Mammary epithelial cell (primary cell): ENCODE measurements around the gene SP1.

Experiments used
- CTCF ChIP-seq, 2 donors: IDR thresholded peaks in 1 of 2; conservative IDR thresholded peaks in 1 of 2; 2 replicates each; pipeline ENCODE4 v1.5.1; 2011 to 2012; ENCODE audit warnings: inconsistent platforms in 2 of 2, low read length in 2 of 2, mild to moderate bottlenecking in 2 of 2, control low read depth in 1 of 2, low read depth in 1 of 2; ENCODE audit not compliant: insufficient read depth in 1 of 2; ENCODE audit errors: extremely low read depth in 1 of 2
- EZH2 ChIP-seq: IDR thresholded peaks from 2 replicates; pipeline ENCODE4 v1.6.1; 2012; ENCODE audit warnings: low read length, inconsistent platforms, borderline replicate concordance

GRCh38 chr12:53378724-53379388, 1.1 kb upstream of the SP1 start:
- TF ChIP-seq EZH2 = no peak
- TF ChIP-seq CTCF (conservative IDR thresholded peaks at IDR 0.05 in 1 of 2, IDR thresholded peaks at IDR 0.05 in 1 of 2; ENCODE audit: extremely low read depth in 1 of 2, insufficient read depth in 1 of 2, low read depth in 1 of 2, low read length in 2 of 2) = no peak
